Stimulated activated CD8-positive, alpha-beta memory T cell treated with anti-CD3 and anti-CD28 coated beads, Interleukin-4, amount 100 ng/mL, for 48 hours (primary cell): ENCODE measurements around the gene OR10H1.
"Not testable (repeated sequence)": the region's sequence is repeated elsewhere in the genome, so short reads cannot be mapped to it uniquely, and the experiment has no call there.

Experiments used
- DNase-seq: peaks from one replicate; pipeline ENCODE4 v3.0.0-alpha.2; 2020

Gene OR10H1

GRCh38 chr19:15828121-15828610 is 12.7 kb upstream of the OR10H1 start:
- no peak for DNase-seq

DNA sequence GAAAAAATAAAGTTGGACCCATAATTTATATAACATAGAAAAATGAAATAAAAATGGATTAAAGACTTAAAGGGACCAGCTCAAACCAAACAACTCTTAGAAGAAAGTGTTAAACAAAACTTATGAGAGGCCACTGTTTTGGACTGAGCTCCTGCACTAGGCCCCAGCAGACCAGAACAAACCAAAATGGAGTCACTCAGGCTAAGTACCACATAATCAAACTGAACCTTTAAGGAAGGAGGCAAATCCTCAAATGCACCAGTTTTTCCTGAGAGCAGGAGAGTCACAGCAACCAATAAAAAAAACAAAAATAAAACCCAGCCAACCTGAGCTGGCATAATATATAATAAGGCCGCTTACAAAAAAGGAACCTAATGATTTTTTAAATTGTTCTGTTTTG is 10.3 kb upstream of the OR10H1 start:
- DNase-seq = no peak

DNA sequence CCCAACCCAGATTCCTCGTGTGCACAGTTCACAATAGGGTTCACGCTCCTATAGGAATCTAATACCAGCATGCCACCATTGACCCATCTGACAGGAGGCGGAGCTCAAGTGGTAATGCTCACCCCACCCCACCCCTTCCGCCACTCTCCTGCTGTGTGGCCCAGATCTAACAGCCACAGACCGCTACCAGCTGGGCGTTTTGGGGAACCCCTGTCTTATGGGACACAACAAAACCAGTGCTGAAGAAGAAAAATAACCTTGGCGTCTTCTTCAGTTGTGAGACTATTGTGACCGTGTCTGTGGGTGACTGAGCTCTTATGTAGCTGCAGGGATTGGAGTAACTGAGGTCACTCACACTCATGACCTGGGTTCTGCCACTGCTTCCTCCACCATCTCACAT is 5.2 kb upstream of the OR10H1 start:
- DNase-seq = no peak

GRCh38 chr19:15813916-15814315 is 1.5 kb downstream of the OR10H1 start:
- no peak for DNase-seq

DNA sequence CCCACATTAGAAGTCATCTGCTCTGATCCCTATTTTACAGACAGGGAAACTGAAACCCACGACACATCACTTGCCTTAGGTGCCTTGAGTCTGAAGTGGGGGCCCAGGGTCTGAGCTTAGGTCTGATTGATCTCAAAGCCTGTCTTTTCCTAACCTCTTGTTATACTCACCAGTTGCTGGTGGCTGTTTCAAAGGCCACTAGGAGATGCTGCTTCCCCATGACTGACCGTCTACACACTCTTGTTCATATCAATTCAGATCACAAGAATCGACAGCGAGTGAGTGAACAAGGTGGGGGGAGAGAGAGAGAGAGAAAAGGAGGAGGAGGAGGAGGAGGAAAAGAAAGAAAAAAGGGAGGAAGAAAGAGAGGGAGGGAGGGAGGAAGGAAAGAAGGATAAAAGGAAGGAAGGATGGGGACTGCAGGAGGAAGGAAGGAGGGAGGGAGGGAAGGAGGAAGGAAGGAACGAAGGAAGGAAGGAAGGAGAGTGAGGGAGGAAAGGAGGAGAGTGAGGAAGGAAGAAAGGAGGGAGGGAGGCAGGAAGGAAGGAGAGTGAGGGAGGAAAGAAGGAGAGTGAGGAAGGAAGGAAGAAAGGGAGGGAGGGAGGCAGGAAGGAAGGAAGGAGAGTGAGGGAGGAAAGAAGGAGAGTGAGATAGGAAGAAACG is 3.3 kb downstream of the OR10H1 start:
- no peak for DNase-seq

DNA sequence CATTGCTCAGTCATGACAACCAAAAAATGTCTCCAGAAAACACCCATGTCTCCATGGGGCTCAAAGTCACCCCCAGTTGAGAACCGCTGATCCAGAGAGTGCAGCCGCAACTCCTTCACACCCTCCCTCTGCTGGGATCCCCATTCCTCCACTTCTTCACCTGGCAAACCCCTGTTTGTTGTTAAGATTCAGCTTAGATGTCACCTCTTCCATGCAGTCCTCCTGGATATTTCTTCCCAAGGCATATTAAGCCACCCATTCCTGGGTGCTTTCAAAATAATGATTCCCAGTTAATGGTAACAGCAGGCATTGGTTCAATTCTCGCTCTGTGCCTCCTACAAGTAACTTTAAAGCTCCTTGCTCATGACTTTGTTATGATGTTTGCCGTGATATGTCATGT is 4.0 kb downstream of the OR10H1 start:
- DNase-seq = no peak

GRCh38 chr19:15810335-15810734 is 5.1 kb downstream of the OR10H1 start:
- no peak for DNase-seq

DNA sequence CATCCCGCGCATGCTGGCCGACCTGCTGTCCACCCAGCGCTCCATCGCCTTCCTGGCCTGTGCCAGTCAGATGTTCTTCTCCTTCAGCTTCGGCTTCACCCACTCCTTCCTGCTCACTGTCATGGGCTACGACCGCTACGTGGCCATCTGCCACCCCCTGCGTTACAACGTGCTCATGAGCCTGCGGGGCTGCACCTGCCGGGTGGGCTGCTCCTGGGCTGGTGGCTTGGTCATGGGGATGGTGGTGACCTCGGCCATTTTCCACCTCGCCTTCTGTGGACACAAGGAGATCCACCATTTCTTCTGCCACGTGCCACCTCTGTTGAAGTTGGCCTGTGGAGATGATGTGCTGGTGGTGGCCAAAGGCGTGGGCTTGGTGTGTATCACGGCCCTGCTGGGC is 21.2 kb downstream of the OR10H1 start:
- not testable (repeated sequence) for DNase-seq

DNA sequence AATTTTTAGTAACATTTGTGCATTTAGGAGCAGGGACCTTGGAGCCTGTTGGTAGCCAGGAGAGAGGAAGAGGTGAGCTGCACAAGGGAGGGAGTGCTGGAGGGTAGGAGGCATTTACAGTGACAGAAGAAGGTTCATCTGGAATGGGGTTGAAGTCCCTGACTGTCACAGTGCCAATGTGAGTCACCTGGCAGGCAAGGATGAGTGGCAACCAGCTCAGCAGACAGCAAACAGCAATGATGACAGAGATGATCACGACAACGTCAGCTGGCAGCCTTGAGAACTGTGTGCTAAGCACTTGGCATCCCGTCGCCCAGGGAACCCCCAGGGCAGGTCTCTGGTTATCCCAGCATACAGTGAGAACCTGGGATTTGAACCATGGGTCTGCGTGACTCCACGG is 25.4 kb downstream of the OR10H1 start:
- DNase-seq = no peak

- no peak for DNase-seq
These were observed 26.7 kb downstream of the OR10H1 start for GRCh38 chr19:15788594-15789270.

DNA sequence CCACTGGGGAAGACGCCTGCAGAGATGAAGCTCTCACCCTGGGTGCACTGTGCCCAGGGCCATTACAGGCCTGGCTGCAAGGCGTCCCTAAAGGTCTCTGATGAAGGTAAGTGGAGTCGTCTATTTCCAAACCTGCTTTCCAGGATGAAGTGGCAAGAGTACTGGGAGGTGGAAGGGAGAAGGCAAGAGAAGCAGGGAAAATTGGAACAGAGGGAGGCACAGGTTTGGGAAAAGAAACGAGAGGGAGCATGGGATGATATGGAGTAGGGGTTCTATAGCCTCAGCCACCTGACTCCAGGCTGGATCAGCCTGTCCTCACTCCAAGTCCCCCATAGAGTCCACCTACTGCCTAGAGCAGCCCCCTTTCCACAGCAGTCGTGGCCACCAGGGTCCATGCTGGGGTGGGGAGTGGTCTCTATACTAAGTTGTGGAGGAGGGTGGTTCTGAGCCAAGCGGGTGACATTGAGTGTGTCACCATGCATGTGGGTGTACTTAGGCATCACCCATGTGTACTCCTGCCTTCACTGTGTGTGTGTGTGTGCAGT is 27.8 kb downstream of the OR10H1 start, which contains the start of gene OR10H5:
Gene OR10H5 (plus strand): TSS at position 51 of the 545 bp plus-strand sequence. CDS start 6,388 bp downstream, outside the sequence.
- DNase-seq = no peak

DNA sequence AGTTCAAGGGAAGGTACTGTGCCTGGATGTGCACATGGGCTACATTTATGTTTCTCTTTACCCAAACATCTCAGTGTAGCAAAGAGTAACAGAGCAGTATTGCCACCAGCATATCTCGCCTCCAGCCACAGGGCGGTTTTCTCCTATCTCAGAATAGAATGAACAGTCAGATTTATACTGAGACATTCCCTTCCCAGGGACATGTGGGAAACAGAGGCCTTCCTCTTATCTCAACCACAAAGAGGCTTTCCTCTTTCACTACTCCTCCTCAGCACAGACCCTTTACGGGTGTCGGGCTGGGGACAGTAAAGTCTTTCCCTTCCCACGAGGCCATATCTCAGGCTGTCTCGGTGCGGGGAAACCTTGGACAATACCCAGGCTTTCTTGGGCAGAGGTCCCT is 32.6 kb downstream of the OR10H1 start:
- not testable (repeated sequence) for DNase-seq

GRCh38 chr19:15782211-15782610 is 33.3 kb downstream of the OR10H1 start:
- no peak for DNase-seq

DNA sequence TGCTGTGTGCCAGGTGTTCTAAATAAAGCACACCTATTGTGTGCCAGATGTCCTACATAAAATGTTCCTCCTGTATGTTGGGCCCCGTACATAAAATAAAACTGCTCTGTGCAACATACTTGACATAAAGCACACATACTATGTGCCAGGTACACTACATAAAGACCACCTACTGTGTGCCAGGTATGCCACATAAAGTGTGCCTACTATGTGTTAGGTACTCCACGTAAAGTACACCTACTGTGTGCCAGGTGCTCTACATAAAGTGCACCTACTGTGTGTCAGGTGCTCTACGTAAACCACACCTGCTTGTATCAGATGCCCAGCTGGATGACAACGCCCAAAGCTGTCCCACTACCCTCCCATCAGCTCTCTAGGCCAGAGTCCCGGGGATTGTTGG is 33.8 kb downstream of the OR10H1 start:
- DNase-seq = no peak

- DNase-seq = no peak
These were observed 34.6 kb downstream of the OR10H1 start for GRCh38 chr19:15780610-15781418.

DNA sequence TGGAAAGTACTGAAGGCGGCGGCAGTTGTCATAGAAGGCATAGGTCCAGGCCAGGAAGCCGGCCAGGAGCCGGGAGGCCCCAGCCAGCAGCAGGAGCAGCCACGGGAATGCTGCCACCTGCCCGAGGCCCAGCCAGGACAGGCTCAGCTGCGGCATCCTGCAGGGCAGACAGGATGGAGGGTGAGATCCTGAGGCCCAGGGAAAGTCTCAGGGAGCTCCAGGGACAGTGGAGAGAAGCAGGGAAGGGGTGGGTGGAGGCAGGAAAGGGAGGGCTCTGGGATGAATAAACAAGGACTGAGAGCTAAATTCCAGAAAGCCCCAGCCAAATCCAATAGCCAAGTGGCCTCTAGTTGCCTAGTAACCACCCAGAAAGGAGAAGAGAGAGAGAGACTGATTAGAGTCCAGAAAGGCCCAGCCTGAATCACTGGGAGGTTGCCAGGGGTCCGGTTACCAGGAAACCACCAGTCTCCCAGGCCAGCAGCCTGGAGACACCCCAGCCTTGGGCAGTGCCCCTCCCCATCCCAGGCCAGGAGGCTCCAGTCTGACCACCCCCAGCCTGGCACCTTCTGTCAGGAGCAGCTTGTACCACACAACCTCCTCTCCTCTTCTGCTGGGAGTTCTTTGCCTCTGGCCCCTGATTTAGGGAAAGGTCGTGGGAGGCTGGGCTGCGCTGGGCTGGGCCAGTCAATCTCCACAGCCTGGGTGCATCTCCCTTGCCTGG is 35.5 kb downstream of the OR10H1 start:
- DNase-seq = no peak

GRCh38 chr19:15776991-15777970 is 38.2 kb downstream of the OR10H1 start:
- peak; percentile 7 for DNase-seq

DNA sequence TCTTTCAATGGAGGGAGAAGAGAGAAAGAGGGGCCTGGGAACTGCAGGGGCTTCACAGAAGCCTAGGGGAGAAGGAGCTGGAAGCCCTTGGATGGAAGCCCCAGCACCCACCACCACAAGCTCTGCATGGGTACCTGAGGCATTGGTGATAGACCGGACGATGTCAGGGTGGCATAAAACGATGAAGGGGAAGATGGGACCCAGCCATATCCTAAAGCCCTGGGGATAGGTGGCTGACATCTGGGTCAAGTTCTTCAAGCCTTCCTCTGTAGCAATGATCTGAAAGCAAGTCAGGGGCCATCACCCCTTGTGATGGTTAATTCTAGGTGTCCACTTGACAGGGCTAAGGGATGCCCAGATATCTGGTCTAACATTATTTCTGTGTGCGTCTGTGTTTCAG is 39.2 kb downstream of the OR10H1 start:
- no peak for DNase-seq

DNA sequence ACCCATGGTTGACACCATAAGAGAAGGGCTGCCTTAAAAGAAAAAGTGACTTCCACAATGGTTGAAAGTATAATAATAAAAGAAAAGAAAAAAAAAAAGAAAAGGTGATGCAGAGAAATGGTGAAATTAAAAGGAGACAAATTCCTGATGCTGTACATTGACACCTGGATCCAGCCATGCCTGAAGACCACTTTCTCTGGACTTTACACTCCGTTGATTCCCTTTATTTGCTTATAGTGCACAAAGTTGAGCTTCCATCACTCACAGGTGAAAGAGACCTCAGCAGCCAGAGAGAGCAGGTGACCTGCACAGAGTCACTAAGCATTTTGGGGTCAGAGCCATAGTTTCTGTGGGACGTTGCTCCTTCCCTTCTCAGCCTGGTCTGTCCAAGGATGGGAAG is 40.2 kb downstream of the OR10H1 start:
- DNase-seq = peak; percentile 3

DNA sequence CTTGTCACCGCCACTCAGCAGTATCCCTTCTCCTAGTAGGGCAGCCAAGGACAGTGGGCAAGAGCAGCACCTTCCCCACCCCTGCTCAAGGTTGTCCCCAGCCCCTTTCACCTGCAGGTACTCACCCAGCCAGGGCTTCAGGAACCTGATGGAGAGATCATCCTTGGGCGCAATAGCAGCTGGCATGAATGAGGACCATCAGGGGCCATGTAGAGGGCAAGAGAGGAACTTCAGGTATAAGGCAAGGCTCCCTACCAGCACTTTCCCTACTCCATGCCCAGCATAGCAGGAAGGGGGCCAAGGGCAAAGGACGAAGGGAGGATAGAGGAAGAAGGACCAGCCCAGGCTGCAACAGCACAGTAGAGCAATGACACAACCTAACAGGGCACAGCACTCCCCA is 41.3 kb downstream of the OR10H1 start:
- DNase-seq = peak; percentile 1

DNA sequence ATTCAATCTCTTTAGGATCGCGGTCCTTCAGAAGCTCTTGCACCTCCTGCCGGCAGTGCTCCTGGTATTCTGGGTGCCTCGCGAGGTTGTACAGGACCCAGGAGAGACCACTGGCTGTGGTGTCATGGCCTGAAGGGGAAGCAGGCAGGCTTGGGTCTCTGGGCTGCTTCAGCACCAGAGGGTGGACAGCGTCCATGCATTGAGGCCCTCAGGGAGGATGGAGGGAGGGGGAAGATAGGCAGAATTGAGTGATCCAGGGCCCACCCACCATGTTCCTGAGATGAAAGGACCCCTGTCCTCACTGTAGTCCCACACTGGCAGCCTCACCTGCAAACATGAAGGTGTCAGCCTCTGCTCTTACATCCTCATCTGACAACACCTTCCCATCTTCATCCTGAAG is 45.9 kb downstream of the OR10H1 start:
- DNase-seq = no peak
